Loucy (cell line): Measurements from ENCODE around the gene UGT1A9.

Experiments
- EZH2phosphoT487 ChIP-seq: fragments of 200-600 bp; IDR thresholded peaks from 2 replicates; pipeline ENCODE4 v1.6.1; 2018; ENCODE audit warnings: antibody characterized with exemption, mild to moderate bottlenecking, moderate library complexity, borderline replicate concordance
- TF ChIP-seq, protein P1 (sequence below): fragments of 200-600 bp; sonication (generic); conservative IDR thresholded peaks from 2 replicates; pipeline ENCODE4 v1.5.1; 2014; ENCODE audit warnings: mild to moderate bottlenecking, antibody characterized with exemption, low read length

DNA sequence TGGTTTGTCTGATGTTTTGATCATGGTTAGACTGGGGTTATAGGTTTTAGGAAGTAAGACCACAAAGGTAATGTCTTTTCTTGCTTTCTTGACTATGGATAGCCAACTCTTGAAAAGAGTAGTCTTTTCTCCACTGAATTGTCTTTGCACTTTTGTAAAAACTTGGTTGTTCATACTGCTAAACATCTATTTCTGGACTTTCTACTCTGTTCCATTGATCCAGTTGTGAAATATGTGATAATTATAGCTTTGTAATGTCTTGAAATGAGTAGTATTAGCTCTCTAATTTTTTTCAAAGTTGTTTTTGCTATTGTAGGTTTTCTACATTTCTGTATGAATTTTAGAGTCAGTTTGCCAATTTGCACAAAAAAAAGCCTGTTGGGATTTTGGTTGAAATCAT, 13.1 kb upstream of the UGT1A9 start:
- TF ChIP-seq, protein P1, sequence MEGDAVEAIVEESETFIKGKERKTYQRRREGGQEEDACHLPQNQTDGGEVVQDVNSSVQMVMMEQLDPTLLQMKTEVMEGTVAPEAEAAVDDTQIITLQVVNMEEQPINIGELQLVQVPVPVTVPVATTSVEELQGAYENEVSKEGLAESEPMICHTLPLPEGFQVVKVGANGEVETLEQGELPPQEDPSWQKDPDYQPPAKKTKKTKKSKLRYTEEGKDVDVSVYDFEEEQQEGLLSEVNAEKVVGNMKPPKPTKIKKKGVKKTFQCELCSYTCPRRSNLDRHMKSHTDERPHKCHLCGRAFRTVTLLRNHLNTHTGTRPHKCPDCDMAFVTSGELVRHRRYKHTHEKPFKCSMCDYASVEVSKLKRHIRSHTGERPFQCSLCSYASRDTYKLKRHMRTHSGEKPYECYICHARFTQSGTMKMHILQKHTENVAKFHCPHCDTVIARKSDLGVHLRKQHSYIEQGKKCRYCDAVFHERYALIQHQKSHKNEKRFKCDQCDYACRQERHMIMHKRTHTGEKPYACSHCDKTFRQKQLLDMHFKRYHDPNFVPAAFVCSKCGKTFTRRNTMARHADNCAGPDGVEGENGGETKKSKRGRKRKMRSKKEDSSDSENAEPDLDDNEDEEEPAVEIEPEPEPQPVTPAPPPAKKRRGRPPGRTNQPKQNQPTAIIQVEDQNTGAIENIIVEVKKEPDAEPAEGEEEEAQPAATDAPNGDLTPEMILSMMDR = no peak
- TF ChIP-seq EZH2phosphoT487 = no peak
